ENCODE results near the gene CHMP4A.

DNA sequence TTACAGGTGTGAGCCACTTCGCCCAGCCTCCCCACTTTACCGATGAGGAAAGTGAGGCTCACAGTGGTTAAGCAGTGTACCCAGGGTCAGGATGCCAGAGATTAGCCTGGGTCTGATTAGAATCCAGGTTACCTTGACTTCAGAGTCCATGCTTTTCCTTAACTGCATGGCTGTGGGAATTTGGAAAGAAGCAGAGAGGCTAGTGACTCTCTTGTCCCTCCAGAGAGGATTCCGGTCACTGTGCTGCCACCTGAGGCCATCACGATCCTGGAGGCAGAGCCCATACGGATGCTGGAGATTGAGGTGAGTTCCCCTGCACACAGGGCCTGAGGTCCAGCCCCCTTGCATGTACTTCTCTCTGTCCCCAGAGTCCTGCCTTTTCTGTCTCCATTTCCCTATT is 36.7 kb downstream of the CHMP4A start:
- TF ChIP-seq FOXM1 (IDR thresholded peaks at IDR 0.05; ENCODE audit: borderline replicate concordance) = no peak
- no peak for TF ChIP-seq HDGF (IDR thresholded peaks at IDR 0.05; ENCODE audit: borderline replicate concordance)
- TF ChIP-seq ZNF384 (IDR thresholded peaks at IDR 0.05) = no peak
- no peak for TF ChIP-seq ARNT (IDR thresholded peaks at IDR 0.05)
- no peak for TF ChIP-seq FOXK2 (IDR thresholded peaks at IDR 0.05)
- no peak for TF ChIP-seq SP1 (IDR thresholded peaks at IDR 0.05)
- no peak for TF ChIP-seq BHLHE40 (IDR thresholded peaks at IDR 0.05; ENCODE audit: borderline replicate concordance)
- no peak for TF ChIP-seq CTBP1 (IDR thresholded peaks at IDR 0.05; ENCODE audit: borderline replicate concordance)
- no peak for TF ChIP-seq NFRKB (IDR thresholded peaks at IDR 0.05)
- no peak for TF ChIP-seq TARDBP (IDR thresholded peaks at IDR 0.05)
- TF ChIP-seq ELF4 (IDR thresholded peaks at IDR 0.05) = no peak
- no peak for TF ChIP-seq LEF1 (IDR thresholded peaks at IDR 0.05; ENCODE audit: borderline replicate concordance)
